ENCODE measurements around the gene TNFSF13.

TNFSF13 gene

GRCh38 chr17:7551396-7551795 is 7.2 kb upstream of the TNFSF13 start:
- no peak for DNase-seq (ENCODE audit: low read depth, low spot score)

- no peak for DNase-seq (ENCODE audit: low read depth, low spot score)
Observed at GRCh38 chr17:7552621-7553051, 5.9 kb upstream of the TNFSF13 start.

- DNase-seq (ENCODE audit: low read depth, low spot score) = no peak
Observed at GRCh38 chr17:7553356-7553755, 5.2 kb upstream of the TNFSF13 start.

GRCh38 chr17:7555320-7555948 is 3.1 kb upstream of the TNFSF13 start:
- no peak for DNase-seq (ENCODE audit: low read depth, low spot score)

GRCh38 chr17:7556627-7557026 is 1.9 kb upstream of the TNFSF13 start:
- no peak for DNase-seq (ENCODE audit: low read depth, low spot score)

GRCh38 chr17:7557147-7557764 is 1.3 kb upstream of the TNFSF13 start:
- no peak for DNase-seq (ENCODE audit: low read depth, low spot score)

- no peak for DNase-seq (ENCODE audit: low read depth, low spot score)
Observed at GRCh38 chr17:7557775-7558543, 591 bp upstream of the TNFSF13 start.

- DNase-seq (ENCODE audit: low read depth, low spot score) = no peak
Observed at GRCh38 chr17:7559320-7560171, 996 bp downstream of the TNFSF13 start.

GRCh38 chr17:7560172-7561027 is 1.9 kb downstream of the TNFSF13 start:
- no peak for DNase-seq (ENCODE audit: low read depth, low spot score)

- peak; percentile 66 for DNase-seq (ENCODE audit: low read depth, low spot score)
Observed at GRCh38 chr17:7561028-7561575, 2.6 kb downstream of the TNFSF13 start.

GRCh38 chr17:7561589-7562207 is 3.1 kb downstream of the TNFSF13 start, which contains the start of gene SENP3:
Gene SENP3, plus strand, starts transcription at chr17:7561919. Its CDS starts 1,158 bp downstream, at chr17:7563077.
- DNase-seq (ENCODE audit: low read depth, low spot score) = peak; percentile 79

GRCh38 chr17:7562208-7562605 is 3.7 kb downstream of the TNFSF13 start:
- no peak for DNase-seq (ENCODE audit: low read depth, low spot score)

- no peak for DNase-seq (ENCODE audit: low read depth, low spot score)
Observed at GRCh38 chr17:7563115-7563869, 4.7 kb downstream of the TNFSF13 start.

GRCh38 chr17:7569571-7569970 is 11.0 kb downstream of the TNFSF13 start:
- no peak for DNase-seq (ENCODE audit: low read depth, low spot score)

GRCh38 chr17:7570351-7570750 is 11.8 kb downstream of the TNFSF13 start:
- DNase-seq (ENCODE audit: low read depth, low spot score) = no peak

- no peak for DNase-seq (ENCODE audit: low read depth, low spot score)
Observed at GRCh38 chr17:7572338-7572587, 13.7 kb downstream of the TNFSF13 start.

- DNase-seq (ENCODE audit: low read depth, low spot score) = peak; percentile 98
Observed at GRCh38 chr17:7572588-7573323, 14.2 kb downstream of the TNFSF13 start.

- peak; percentile 82 for DNase-seq (ENCODE audit: low read depth, low spot score)
Observed at GRCh38 chr17:7573324-7574080, 15.0 kb downstream of the TNFSF13 start.
